HG03139 (cell line): ENCODE results near the gene LRRK1.
"Not testable (repeated sequence)": the region's sequence is repeated elsewhere in the genome, so short reads cannot be mapped to it uniquely, and the experiment has no call there.

Experiments
- ATAC-seq: cut with Tn5 transposase; IDR thresholded peaks from one replicate; pipeline ENCODE4 v1.9.1; 2021; ENCODE audit not compliant: unreplicated experiment

LRRK1 gene

GRCh38 chr15:101088271-101088670 is 169.1 kb downstream of the LRRK1 start:
- ATAC-seq: no peak

- ATAC-seq: no peak
Measured at GRCh38 chr15:101088788-101089578, 169.8 kb downstream of the LRRK1 start.

GRCh38 chr15:101089579-101090427 is 170.6 kb downstream of the LRRK1 start:
- ATAC-seq: no peak

GRCh38 chr15:101090428-101090790 is 171.3 kb downstream of the LRRK1 start:
- ATAC-seq: no peak

GRCh38 chr15:101091080-101092017 is 172.2 kb downstream of the LRRK1 start:
- ATAC-seq: no peak

GRCh38 chr15:101092156-101092866 is 173.2 kb downstream of the LRRK1 start:
- ATAC-seq: no peak

GRCh38 chr15:101092867-101093202 is 173.7 kb downstream of the LRRK1 start:
- ATAC-seq: no peak

- no peak for ATAC-seq
Measured at GRCh38 chr15:101093958-101094357, 174.8 kb downstream of the LRRK1 start.

- not testable (repeated sequence) for ATAC-seq
Measured at GRCh38 chr15:101095796-101096406, 176.7 kb downstream of the LRRK1 start.

- ATAC-seq: no peak
Measured at GRCh38 chr15:101097111-101097510, 178.0 kb downstream of the LRRK1 start.

- no peak for ATAC-seq
Measured at GRCh38 chr15:101099183-101099582, 180.0 kb downstream of the LRRK1 start.

GRCh38 chr15:101100118-101100517 is 181.0 kb downstream of the LRRK1 start:
- ATAC-seq: no peak

GRCh38 chr15:101100593-101101442 is 181.7 kb downstream of the LRRK1 start:
- no peak for ATAC-seq

- no peak for ATAC-seq
Measured at GRCh38 chr15:101101676-101102075, 182.5 kb downstream of the LRRK1 start.

GRCh38 chr15:101102746-101103145 is 183.6 kb downstream of the LRRK1 start:
- no peak for ATAC-seq

- ATAC-seq: no peak
Measured at GRCh38 chr15:101103598-101103997, 184.4 kb downstream of the LRRK1 start.

GRCh38 chr15:101104141-101104540 is 185.0 kb downstream of the LRRK1 start:
- ATAC-seq: no peak

- no peak for ATAC-seq
Measured at GRCh38 chr15:101105059-101105891, 186.1 kb downstream of the LRRK1 start.
